ENCODE results near the gene GSTM3. TPM values are rescaled to one million over a fixed set of nuclear protein-coding genes. Genes with fewer than 3 reads are reported as not detected.
A peak's percentile ranks its signal among the peaks of the same experiment; 100 is the strongest.
"Not testable (repeated sequence)": the region's sequence is repeated elsewhere in the genome, so short reads cannot be mapped to it uniquely, and the experiment has no call there.

GSTM3 gene
- total RNA-seq, 1 experiment from 2014 or later: 0.51 TPM

DNA sequence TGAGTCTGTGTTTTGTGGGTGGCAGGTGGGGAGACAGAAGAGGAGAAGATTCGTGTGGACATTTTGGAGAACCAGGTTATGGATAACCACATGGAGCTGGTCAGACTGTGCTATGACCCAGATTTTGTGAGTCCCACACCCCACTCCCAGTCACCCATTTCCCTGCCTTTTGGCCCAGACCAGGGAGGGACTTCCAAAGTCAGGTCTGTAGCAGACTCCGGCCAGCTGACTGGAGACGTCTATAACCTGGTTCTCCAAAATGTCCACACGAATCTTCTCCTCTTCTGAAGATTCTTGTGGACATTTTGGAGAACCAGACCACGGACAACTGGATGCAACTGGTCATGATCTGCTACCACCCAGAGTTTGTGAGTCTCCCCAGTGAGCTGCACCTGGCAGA, 27.2 kb downstream of the GSTM3 start:
- DNase-seq (ENCODE audit: low spot score): peak; percentile 0
- in situ Hi-C loops (cut with HindIII; ENCODE audit: low sequenced_read_pairs): no loop called here

DNA sequence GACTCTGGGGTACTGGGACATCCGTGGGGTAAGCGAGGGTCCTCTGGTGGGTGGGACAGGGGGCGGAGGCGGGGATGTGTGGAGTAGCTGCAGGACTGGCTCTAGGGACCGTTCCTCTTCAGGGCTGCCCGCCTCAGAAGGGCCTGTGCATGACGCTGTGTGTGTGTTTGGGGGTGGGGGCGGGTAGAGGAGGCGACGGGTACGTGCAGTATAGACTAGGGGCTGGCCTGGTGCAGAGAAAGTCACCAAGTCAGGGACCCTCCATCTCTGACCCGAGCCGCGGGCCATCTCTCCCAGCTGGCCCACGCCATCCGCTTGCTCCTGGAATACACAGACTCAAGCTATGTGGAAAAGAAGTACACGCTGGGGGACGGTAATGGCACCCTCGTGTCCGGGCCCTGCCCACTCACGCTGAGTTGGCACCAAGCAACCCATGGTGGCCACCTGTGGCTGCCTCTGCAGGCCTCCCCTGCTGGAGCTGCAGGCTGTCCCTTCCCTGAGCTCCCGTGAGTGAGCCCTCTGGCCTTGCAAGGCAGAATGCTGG, 28.4 kb downstream of the GSTM3 start:
- in situ Hi-C loops (cut with HindIII; ENCODE audit: low sequenced_read_pairs): no loop called here
- no peak for DNase-seq (ENCODE audit: low spot score)

DNA sequence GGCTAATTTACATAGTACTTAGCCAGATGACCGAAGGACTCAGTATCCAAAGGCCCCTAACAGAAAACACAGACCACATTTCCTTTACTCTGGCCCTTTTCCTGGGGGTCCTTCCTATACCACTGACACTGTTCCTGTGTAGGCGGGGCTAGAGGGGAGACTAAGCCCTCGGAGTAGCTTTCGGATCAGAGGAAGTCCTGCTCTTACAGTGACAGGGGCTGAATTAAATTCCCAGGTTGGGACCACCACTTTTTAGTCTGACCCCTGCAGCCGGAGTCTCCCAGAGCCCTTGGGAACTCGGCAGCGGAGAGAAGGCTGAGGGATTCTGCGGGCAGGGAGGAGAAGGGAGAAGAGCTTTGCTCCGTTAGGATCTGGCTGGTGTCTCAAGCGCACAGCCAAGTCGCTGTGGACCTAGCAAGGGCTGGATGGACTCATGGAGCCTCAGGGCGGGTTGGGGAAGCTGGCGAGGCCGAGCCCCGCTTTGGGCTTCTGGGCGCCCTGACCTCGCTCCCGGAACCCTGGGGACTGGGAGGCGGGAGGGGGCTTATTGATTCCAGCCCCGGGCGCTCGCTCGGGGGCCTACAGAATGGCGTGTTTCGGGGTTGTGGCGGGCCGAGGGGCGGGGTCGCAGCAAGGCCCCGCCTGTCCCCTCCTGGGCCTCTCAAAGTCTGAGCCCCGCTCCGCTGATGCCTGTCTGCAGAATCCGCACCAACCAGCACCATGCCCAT, 29.1 kb downstream of the GSTM3 start, which contains the start of gene GSTM5:
Gene GSTM5, plus strand, starts transcription at position 659 of the 728 bp plus-strand sequence. Its CDS starts 62 bp downstream, at position 721.
- in situ Hi-C loops (cut with HindIII; ENCODE audit: low sequenced_read_pairs): not testable (repeated sequence)
- peak; percentile 7 for DNase-seq (ENCODE audit: low spot score)

DNA sequence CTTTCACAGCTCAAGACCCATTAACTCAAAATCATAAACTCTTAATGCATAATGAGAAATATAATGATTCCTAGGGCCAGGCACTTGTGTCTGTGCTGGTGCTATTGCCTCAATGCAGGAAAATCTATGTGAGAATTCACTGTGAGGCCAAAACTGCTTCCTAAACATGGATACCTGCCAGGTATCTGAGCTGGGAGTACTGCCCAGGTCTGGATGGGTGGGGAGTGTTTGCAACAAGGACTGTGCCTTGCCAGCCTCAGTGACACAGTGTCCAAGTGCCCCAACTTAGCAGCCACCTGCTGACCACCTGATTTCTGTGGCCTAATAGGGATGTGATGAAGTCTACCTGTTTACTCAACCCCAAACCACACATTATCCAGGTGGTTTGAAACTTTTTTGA, 31.0 kb downstream of the GSTM3 start:
- in situ Hi-C loops (cut with HindIII; ENCODE audit: low sequenced_read_pairs): not testable (repeated sequence)
- DNase-seq (ENCODE audit: low spot score): peak; percentile 91

DNA sequence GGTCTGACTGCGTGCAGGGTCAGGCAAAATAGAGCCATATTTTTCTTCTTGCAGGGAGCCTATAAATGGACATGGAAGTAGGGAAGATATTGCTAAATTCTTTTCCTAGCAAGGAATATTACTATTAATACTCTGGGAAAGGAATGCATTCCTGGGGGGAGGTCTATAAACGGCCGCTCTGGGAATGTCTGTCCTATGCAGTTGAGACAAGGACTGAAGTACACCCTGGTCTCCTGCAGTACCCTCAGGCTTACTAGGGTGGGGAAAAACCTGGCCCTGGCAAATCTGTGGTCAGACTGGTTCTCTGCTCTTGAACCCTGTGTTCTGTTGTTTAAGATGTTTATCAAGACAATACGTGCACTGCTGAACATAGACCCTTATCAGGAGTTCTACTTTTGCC, 31.9 kb downstream of the GSTM3 start:
- in situ Hi-C loops (cut with HindIII; ENCODE audit: low sequenced_read_pairs); DNase-seq (ENCODE audit: low spot score): not testable (repeated sequence)

DNA sequence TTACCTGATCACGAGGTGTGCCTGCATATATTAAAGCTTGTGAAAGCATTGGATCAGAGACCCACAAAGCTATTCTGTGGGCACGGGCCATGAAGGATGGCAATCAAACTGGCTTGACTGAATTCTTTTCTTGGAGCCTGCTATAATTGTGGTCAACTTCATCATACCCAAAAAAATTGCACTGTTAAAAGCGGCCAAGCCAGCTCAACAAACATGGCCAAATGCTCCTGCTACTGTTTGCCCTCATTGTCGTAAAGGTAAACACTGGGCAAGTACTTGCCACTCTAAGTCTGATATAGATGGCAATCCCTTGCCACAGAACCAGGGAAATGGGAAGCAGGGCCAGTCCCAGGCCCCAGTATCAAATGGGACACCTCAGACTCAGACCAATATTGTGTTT, 35.4 kb downstream of the GSTM3 start:
- peak; percentile 0 for DNase-seq (ENCODE audit: low spot score)
- in situ Hi-C loops (cut with HindIII; ENCODE audit: low sequenced_read_pairs): no loop called here

DNA sequence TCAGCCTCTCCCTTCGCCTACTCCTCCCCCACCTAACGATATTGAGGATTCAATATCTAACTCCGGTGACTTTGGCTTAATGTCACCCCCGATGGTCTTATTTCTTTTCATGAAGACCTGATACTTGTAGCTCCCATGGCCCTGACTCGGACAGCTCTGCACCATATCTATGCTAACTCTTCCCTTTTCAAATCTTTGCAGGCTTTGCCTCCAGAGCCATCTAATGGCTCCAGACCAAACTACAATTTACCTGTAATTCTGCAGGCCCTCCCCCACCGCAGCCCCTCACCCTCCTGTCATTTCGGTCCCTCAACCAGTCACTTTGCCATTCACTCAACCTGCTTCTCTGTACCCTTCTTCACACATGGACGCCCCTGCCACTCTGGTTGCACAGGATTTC, 36.7 kb downstream of the GSTM3 start:
- in situ Hi-C loops (cut with HindIII; ENCODE audit: low sequenced_read_pairs): no loop called here
- peak; percentile 1 for DNase-seq (ENCODE audit: low spot score)

DNA sequence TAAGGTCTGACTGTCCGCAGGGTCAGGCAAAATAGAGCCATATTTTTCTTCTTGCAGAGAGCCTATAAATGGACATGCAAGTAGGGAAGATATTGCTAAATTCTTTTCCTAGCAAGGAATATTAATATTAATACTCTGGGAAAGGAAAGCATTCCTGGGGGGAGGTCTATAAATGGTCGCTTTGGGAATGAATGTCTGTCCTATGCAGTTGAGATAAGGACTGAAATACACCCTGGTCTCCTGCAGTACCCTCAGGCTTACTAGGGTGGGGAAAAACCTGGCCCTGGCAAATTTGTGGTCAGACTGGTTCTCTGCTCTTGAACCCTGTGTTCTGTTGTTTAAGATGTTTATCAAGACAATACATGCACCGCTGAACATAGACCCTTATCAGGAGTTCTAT, 37.9 kb downstream of the GSTM3 start:
- in situ Hi-C loops (cut with HindIII; ENCODE audit: low sequenced_read_pairs); DNase-seq (ENCODE audit: low spot score): not testable (repeated sequence)

DNA sequence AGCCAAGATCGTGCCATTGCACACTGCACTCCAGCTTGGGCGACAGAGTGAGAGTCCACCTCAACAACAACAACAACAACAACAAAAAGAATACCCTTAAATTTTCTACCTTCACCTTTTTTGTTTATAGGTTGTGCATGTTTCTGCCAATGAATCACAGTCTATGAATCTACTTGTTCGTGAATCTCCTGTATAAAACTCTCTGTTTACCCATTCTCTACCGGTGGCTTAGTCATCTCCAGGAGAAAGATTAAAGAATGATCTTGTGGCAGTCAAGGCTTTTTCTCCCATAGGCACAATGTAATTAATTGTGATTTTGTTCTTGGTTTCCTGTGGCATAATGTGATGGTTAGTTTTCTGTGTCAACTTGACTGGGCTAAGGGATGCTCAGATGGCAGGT, 43.0 kb downstream of the GSTM3 start:
- DNase-seq (ENCODE audit: low spot score); in situ Hi-C loops (cut with HindIII; ENCODE audit: low sequenced_read_pairs): not testable (repeated sequence)

DNA sequence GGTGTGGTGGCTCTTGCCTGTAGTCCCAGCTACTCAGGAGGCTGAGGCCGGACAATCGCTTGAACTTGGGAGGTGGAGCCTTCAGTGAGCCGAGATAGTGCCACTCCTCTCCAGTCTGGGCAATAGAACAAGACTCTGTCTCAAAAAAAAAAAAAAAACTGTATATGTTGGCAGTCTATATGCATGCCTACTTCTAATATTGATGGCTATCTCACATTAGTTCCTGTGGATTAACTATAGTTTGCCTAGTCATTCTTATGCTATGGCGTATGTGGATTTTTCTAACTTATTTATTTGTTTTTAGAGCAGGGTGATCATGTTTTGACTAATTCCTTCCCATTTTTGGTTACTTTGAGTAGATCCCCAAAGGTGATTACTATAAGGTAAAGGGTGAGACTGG, 43.8 kb downstream of the GSTM3 start:
- in situ Hi-C loops (cut with HindIII; ENCODE audit: low sequenced_read_pairs): no loop called here
- no peak for DNase-seq (ENCODE audit: low spot score)

DNA sequence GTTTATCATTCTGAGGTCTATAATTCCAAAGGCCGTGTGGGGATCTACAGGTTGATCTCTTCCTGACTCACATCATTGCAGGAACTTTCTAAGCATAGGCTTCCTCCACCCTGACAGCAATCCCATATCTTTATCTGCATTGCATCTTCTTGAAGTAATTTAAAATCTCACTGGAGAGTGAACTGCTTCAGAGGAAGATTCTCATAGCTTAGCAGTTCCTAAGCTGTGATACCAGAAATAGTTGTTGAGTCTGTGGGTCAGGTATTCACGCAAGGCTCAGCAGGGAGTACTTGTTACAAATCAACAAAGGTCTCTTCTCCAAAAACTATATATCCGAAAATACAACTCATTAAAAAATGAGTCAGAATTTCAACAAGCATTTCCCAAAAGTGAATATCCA, 45.7 kb downstream of the GSTM3 start:
- in situ Hi-C loops (cut with HindIII; ENCODE audit: low sequenced_read_pairs): not testable (repeated sequence)

DNA sequence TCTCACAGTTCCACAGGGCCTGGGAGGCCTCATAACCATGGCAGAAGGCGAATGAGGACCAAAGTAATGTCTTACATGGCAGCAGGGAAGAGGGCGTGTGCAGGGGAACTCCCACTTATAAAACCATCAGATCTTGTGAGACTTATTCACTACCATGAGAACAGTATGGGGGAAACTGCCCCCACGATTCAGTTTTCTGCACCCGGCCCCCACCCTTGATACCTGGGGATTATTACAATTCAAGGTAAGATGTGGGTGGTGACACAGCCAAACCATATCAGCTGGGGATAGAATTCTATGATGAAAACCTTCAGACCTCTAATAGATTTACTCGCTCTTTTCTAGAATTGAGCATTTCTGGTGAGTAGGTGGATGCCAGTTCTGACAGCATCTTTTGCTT, 46.4 kb downstream of the GSTM3 start:
- in situ Hi-C loops (cut with HindIII; ENCODE audit: low sequenced_read_pairs); DNase-seq (ENCODE audit: low spot score): not testable (repeated sequence)

More for the DNA sequence above, 45.7 kb downstream of the GSTM3 start:
- DNase-seq (ENCODE audit: low spot score): not testable (repeated sequence)

DNA sequence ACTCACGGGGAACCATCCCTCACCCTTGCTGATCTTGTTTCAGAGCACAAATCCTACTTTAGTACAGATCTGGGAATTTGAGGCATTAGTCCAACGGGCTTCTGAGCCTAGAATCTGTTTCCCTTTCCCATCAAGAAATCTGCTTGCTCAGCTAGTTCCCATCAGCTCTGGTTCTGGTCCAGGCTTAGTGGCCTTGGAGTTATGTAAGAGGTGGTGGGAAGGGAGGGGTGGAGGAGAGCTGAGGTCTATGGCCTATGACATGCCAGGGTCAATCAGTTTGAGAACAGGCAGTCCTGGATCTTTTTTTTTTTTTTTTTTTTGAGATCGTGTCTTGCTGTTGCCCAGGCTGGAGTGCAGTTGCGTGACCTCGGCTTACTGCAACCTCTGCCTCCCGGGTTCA, 49.1 kb downstream of the GSTM3 start:
- no peak for DNase-seq (ENCODE audit: low spot score)
- in situ Hi-C loops (cut with HindIII; ENCODE audit: low sequenced_read_pairs): no loop called here

DNA sequence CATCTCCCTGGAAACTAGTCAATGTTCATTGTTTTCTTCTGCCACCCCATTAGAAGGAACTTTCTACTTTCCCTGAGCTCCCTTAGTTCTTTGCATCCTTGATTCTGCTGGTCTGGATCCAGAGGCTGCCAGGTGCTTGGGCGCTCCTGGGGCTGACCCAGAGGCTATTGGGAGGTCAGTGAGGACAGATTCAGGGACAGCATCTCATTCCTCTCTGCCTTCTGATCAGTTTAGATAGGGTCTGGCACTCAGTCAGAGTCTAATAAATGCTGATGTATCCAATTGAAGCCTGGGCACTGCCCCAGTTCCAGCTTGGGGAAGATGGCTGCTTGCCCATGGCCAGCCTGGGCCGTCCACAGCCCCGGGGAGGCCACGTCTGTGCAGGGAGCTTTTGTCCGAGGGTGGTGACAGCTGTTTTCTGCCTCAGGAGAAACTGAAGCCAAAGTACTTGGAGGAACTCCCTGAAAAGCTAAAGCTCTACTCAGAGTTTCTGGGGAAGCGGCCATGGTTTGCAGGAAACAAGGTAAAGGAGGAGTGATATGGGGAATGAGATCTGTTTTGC, 50.9 kb downstream of the GSTM3 start:
- in situ Hi-C loops (cut with HindIII; ENCODE audit: low sequenced_read_pairs): no loop called here
- no peak for DNase-seq (ENCODE audit: low spot score)

DNA sequence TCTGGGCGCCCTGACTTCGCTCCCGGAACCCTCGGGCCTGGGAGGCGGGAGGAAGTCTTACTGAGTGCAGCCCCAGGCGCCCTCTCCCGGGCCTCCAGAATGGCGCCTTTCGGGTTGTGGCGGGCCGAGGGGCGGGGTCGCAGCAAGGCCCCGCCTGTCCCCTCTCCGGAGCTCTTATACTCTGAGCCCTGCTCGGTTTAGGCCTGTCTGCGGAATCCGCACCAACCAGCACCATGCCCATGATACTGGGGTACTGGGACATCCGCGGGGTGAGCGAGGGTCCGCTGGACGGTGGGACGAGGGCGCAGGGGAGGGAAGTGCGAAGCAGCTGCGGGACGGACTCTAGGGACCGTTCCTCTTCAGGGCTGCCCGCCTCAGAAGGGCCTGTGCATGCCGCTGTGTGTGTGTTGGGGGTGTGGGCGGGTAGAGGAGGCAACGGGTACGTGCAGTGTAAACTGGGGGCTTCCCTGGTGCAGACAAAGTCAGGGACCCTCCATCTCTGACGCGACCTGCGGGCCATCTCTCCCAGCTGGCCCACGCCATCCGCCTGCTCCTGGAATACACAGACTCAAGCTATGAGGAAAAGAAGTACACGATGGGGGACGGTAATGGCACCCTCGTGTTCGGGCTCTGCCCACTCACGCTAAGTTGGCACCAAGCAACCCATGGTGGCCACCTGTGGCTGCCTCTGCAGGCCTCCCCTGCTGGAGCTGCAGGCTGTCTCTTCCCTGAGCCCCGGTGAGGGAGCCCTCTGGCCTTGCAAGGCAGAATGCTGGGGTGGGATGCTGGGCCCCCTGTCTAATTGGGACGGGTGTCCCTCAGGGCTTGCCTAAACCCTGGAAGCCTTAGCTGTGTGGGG, 53.0 kb downstream of the GSTM3 start, which contains the start of gene GSTM1:
Gene GSTM1, plus strand, starts transcription at position 177 of the 859 bp plus-strand sequence. Its CDS starts 57 bp downstream, at position 234.
- no peak for DNase-seq (ENCODE audit: low spot score)
- in situ Hi-C loops (cut with HindIII; ENCODE audit: low sequenced_read_pairs): no loop called here

DNA sequence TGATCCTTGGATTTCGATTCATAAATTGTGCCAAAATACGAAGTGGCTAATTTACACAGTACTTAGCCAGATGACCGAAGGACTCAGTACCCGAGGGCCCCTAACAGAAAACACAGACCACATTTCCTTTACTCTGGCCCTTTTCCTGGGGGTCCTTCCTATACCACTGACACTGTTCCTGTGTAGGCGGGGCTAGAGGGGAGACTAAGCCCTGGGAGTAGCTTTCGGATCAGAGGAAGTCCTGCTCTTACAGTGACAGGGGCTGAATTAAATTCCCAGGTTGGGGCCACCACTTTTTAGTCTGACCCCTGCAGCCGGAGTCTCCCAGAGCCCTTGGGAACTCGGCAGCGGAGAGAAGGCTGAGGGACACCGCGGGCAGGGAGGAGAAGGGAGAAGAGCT, 53.7 kb downstream of the GSTM3 start:
- in situ Hi-C loops (cut with HindIII; ENCODE audit: low sequenced_read_pairs); DNase-seq (ENCODE audit: low spot score): not testable (repeated sequence)

DNA sequence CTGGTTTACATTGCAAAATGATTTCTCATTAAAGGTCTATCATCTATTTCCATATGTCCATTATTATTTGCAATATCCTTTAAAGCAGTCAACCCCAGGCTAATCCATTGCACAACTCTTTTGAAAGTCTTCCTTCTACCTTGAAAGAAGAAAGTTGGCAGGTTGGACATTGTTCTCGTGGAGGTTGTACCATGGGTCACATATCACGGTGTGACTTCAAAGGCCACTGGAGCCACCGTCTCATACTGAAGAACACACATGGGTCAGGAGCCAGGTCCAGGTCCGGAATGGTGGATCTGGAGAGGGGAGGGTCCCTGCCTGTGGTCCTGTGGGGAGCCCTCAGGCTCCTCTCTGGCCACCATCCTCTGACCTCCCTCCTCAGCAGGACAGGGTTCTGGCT, 54.9 kb downstream of the GSTM3 start:
- in situ Hi-C loops (cut with HindIII; ENCODE audit: low sequenced_read_pairs); DNase-seq (ENCODE audit: low spot score): not testable (repeated sequence)

DNA sequence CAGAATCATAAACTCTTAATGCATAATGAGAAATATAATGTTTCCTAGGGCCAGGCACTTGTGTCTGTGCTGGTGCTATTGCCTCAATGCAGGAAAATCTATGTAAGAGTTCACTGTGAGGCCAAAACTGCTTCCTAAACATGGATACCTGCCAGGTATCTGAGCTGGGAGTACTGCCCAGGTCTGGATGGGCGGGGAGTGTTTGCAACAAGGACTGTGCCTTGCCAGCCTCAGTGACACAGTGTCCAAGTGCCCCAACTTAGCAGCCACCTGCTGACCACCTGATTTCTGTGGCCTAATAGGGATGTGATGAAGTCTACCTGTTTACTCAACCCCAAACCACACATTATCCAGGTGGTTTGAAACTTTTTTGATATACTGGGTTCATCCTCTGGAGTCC, 55.4 kb downstream of the GSTM3 start:
- DNase-seq (ENCODE audit: low spot score); in situ Hi-C loops (cut with HindIII; ENCODE audit: low sequenced_read_pairs): not testable (repeated sequence)

DNA sequence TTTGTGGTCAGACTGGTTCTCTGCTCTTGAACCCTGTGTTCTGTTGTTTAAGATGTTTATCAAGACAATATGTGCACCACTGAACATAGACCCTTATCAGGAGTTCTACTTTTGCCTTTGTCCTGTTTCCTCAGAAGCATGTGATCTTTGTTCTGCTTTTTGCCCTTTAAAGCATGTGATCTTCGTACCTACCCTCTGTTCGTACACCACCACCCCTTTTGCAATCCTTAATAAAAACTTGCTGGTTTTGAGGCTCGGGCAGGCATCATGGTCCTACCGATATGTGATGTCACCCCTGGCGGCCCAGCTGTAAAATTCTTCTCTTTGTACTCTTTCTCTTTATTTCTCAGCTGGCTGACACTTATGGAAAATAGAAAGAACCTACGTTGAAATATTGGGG, 56.1 kb downstream of the GSTM3 start:
- DNase-seq (ENCODE audit: low spot score); in situ Hi-C loops (cut with HindIII; ENCODE audit: low sequenced_read_pairs): not testable (repeated sequence)

All from G401 (cell line).